ENCODE results near the gene CCDC195. TPM values are rescaled to one million over a fixed set of nuclear protein-coding genes. Genes with fewer than 3 reads are reported as not detected.

CCDC195 gene
- total RNA-seq, 1 donor from 2014 or later, result not detected

DNA sequence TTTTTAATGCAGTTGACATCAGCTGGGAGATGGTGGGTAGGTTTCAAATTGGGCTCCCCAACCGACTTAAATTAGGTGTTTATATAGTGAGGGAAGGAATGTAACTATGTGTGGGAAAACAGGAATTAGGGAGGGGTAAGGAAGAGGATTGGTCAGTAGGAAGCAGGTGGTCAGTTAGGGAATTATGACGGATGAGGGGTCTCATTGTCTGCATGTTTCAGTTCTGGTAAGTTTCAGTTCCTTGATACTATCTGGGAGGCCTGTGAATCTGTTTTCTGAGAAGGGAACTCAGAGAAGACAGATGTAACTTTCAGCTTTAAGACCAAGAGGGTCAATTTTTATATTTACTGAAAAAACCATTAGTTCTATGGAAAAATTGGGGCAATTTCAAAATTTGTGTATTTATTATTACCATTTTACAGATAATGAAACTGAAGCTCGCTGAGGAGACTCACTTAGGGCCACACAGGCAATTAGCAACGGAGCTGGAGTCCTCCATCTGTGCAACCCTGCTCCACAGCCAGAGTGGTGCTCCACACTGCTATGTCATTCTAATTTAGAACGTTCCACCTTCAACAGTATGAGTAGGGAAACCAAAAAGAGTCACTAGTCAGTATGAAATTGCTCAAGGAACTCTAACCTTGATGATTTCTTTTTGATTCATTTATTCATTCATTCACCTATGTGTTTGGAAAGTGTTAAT is 36.0 kb upstream of the CCDC195 start:
- H3K9me3 Mint-ChIP-seq (ENCODE audit: low read depth), result peaks cover 3% of the 10 kb centered on the region
- H3K36me3 Mint-ChIP-seq (ENCODE audit: low read depth), result peaks cover under 1% of the 10 kb centered on the region
- H3K27me3 Mint-ChIP-seq (ENCODE audit: low read depth), result no peaks in the 10 kb centered on the region
- H3K27ac Mint-ChIP-seq (ENCODE audit: unreplicated experiment), result no peak overlapping the region
- H3K4me3 Mint-ChIP-seq (ENCODE audit: unreplicated experiment), result no peak overlapping the region
- DNase-seq (ENCODE audit: low spot score), result no peak
- TF ChIP-seq, protein P1, sequence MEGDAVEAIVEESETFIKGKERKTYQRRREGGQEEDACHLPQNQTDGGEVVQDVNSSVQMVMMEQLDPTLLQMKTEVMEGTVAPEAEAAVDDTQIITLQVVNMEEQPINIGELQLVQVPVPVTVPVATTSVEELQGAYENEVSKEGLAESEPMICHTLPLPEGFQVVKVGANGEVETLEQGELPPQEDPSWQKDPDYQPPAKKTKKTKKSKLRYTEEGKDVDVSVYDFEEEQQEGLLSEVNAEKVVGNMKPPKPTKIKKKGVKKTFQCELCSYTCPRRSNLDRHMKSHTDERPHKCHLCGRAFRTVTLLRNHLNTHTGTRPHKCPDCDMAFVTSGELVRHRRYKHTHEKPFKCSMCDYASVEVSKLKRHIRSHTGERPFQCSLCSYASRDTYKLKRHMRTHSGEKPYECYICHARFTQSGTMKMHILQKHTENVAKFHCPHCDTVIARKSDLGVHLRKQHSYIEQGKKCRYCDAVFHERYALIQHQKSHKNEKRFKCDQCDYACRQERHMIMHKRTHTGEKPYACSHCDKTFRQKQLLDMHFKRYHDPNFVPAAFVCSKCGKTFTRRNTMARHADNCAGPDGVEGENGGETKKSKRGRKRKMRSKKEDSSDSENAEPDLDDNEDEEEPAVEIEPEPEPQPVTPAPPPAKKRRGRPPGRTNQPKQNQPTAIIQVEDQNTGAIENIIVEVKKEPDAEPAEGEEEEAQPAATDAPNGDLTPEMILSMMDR (IDR thresholded peaks at IDR 0.05), result no peak
- peaks cover 21% of the 10 kb centered on the region for H3K4me1 Mint-ChIP-seq (ENCODE audit: low read depth)

DNA sequence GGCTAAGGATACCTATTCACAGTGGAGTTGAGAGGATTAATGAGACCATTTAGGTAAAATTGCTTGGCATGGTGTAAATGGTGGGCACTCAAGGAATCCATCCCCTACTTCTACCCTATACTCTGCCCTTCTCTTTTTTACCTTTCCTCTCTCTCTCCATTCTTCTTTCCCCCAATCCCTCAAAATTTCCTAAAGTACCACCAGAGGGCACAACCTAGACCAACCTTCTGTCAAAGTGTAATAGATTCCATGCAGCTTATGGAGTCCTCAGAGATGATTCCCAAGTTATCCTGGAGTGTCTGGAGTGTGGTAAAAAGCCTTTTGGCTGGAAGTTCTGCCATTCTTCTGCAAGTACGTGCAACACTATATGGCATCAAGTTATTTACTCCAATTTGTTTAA is 33.0 kb upstream of the CCDC195 start:
- Mint-ChIP-seq H3K27me3 (ENCODE audit: low read depth) (no peaks in the 10 kb centered on the region), H3K27ac (ENCODE audit: unreplicated experiment) (no peak overlapping the region), H3K4me1 (ENCODE audit: low read depth) (peaks cover 10% of the 10 kb centered on the region), H3K9me3 (ENCODE audit: low read depth) (no peaks in the 10 kb centered on the region), H3K36me3 (ENCODE audit: low read depth) (no peaks in the 10 kb centered on the region), H3K4me3 (ENCODE audit: unreplicated experiment) (no peak overlapping the region)
- TF ChIP-seq, protein P1 (IDR thresholded peaks at IDR 0.05), result peak; percentile 53
- DNase-seq (ENCODE audit: low spot score), result no peak

DNA sequence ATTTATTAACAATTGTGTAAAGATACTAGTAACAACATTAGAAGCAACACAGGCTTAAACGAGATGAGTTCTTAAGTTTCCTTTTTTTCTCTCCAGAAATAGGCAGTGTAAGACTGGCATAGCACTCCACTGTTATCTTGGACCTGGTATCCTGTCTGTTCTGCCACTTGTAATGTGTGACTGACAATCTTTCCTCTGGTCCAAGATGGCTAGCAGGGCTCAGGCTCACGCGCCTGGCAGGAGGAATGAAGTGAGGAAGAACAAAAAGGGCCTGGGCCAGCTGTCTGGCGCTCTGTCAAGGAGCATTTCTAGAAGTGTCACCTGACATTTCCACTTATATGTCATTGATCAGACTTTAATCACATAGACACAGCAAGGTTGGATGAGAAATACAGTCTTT is 31.6 kb upstream of the CCDC195 start:
- DNase-seq (ENCODE audit: low spot score), result no peak
- Mint-ChIP-seq H3K9me3 (ENCODE audit: low read depth) (no peaks in the 10 kb centered on the region), H3K27me3 (ENCODE audit: low read depth) (no peaks in the 10 kb centered on the region), H3K4me1 (ENCODE audit: low read depth) (peaks cover 2% of the 10 kb centered on the region), H3K4me3 (ENCODE audit: unreplicated experiment) (no peak overlapping the region), H3K36me3 (ENCODE audit: low read depth) (no peaks in the 10 kb centered on the region), H3K27ac (ENCODE audit: unreplicated experiment) (no peak overlapping the region)
- TF ChIP-seq, protein P1 (IDR thresholded peaks at IDR 0.05), result no peak

DNA sequence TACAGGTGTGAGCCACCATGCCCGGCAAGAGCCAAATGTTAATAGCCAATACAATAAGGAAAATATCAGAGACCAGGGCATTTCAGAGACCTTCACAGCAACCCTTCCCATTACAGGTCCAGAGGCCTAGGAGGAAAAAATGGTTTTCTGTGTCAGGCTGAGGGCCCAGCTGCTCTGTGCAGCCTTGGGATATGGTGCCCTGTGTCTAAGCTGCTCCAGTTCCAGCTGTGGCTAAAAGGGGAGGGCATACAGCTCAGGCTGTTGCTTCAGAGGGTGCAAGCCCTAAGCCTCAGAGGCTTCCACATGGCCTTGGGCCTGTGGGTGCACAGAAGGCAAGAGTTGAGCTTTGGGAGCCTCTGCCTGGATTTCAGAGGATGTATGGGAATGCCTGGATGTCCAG is 20.1 kb upstream of the CCDC195 start:
- DNase-seq (ENCODE audit: low spot score), result no peak
- TF ChIP-seq, protein P1 (IDR thresholded peaks at IDR 0.05), result no peak
- no peak overlapping the region for H3K27ac Mint-ChIP-seq (ENCODE audit: unreplicated experiment)
- no peaks in the 10 kb centered on the region for H3K27me3 Mint-ChIP-seq (ENCODE audit: low read depth)
- peaks cover 20% of the 10 kb centered on the region for H3K9me3 Mint-ChIP-seq (ENCODE audit: low read depth)
- no peaks in the 10 kb centered on the region for H3K4me1 Mint-ChIP-seq (ENCODE audit: low read depth)
- H3K36me3 Mint-ChIP-seq (ENCODE audit: low read depth), result peaks cover 4% of the 10 kb centered on the region
- H3K4me3 Mint-ChIP-seq (ENCODE audit: unreplicated experiment), result no peak overlapping the region

DNA sequence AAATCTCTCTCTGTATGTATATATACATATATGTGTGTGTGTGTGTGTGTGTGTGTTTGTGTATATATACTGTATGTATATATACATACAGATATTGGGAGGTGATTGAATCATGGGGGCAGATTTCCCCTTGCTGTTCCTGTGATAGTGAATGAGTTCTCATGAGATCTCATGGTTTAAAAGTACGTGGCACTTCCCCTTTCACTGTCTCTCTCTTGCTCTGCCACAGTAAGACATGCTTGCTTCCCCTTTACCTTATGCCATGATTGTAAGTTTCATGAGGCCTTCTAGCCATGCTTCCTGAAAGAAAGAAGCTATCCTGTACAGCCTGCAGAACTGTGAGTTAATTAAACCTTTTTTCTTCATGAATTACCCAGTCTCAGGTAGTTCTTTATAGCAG is 18.8 kb upstream of the CCDC195 start:
- DNase-seq (ENCODE audit: low spot score), result no peak
- TF ChIP-seq, protein P1 (IDR thresholded peaks at IDR 0.05), result no peak
- H3K4me1 Mint-ChIP-seq (ENCODE audit: low read depth), result no peaks in the 10 kb centered on the region
- no peak overlapping the region for H3K4me3 Mint-ChIP-seq (ENCODE audit: unreplicated experiment)
- peaks cover 20% of the 10 kb centered on the region for H3K9me3 Mint-ChIP-seq (ENCODE audit: low read depth)
- no peaks in the 10 kb centered on the region for H3K27me3 Mint-ChIP-seq (ENCODE audit: low read depth)
- H3K36me3 Mint-ChIP-seq (ENCODE audit: low read depth), result peaks cover 4% of the 10 kb centered on the region
- H3K27ac Mint-ChIP-seq (ENCODE audit: unreplicated experiment), result no peak overlapping the region
